Measurements from ENCODE around the gene ST6GALNAC3.

The ST6GALNAC3 gene

GRCh38 chr1:76170084-76170483, 95.5 kb downstream of the ST6GALNAC3 start:
- Histone ChIP-seq H3K27me3 (ENCODE audit: insufficient read depth, low read depth) (no peaks in the 10 kb centered on the region), H3K36me3 (ENCODE audit: insufficient read depth) (no peaks in the 10 kb centered on the region)
- no peak for TF ChIP-seq CTCF (conservative IDR thresholded peaks at IDR 0.05; ENCODE audit: low read depth, low read length)

GRCh38 chr1:76170513-76170912, 96.0 kb downstream of the ST6GALNAC3 start:
- H2AFZ ChIP-seq (ENCODE audit: low read depth): peak overlapping the region; percentile 34; the same call in 1 of the 2 replicates
- no peak overlapping the region; the same call in 1 of the 2 replicates for H3K9ac ChIP-seq
- peak overlapping the region; percentile 71 for H3K4me2 ChIP-seq
- no peaks in the 10 kb centered on the region for H3K36me3 ChIP-seq (ENCODE audit: insufficient read depth)
- no peaks in the 10 kb centered on the region for H3K79me2 ChIP-seq (ENCODE audit: insufficient read depth, low read depth)
- no peak overlapping the region for H3K4me3 ChIP-seq (IDR thresholded peaks at IDR 0.05; ENCODE audit: insufficient read depth, low read depth, low read length)
- H3K27me3 ChIP-seq (ENCODE audit: insufficient read depth, low read depth): no peaks in the 10 kb centered on the region
- no peaks in the 10 kb centered on the region for H4K20me1 ChIP-seq (ENCODE audit: insufficient read depth)
- H3K4me1 ChIP-seq (ENCODE audit: low read depth, poor library complexity, severe bottlenecking): peaks cover 54% of the 10 kb centered on the region
- no peak for TF ChIP-seq CTCF (conservative IDR thresholded peaks at IDR 0.05; ENCODE audit: low read depth, low read length)
- H3K27ac ChIP-seq: peak overlapping the region; percentile 75

More at GRCh38 chr1:76170084-76170483, 95.5 kb downstream of the ST6GALNAC3 start:
- Histone ChIP-seq H3K79me2 (ENCODE audit: insufficient read depth, low read depth) (no peaks in the 10 kb centered on the region), H2AFZ (ENCODE audit: low read depth) (peak overlapping the region; percentile 34; the same call in 1 of the 2 replicates), H3K9ac (no peak overlapping the region; the same call in 1 of the 2 replicates), H3K27ac (peak overlapping the region; percentile 75), H3K4me3 (IDR thresholded peaks at IDR 0.05; ENCODE audit: insufficient read depth, low read depth, low read length) (no peak overlapping the region), H3K4me2 (peak overlapping the region; percentile 71), H4K20me1 (ENCODE audit: insufficient read depth) (no peaks in the 10 kb centered on the region), H3K4me1 (ENCODE audit: low read depth, poor library complexity, severe bottlenecking) (peaks cover 49% of the 10 kb centered on the region)

- H4K20me1 ChIP-seq (ENCODE audit: insufficient read depth): no peaks in the 10 kb centered on the region
- no peak overlapping the region for H3K9ac ChIP-seq
- H3K4me3 ChIP-seq (IDR thresholded peaks at IDR 0.05; ENCODE audit: insufficient read depth, low read depth, low read length): no peak overlapping the region
- peak overlapping the region; percentile 68; the same call in 1 of the 2 replicates for H3K4me2 ChIP-seq
- peak overlapping the region; percentile 49 for H3K27ac ChIP-seq
- no peak for TF ChIP-seq CTCF (conservative IDR thresholded peaks at IDR 0.05; ENCODE audit: low read depth, low read length)
- no peaks in the 10 kb centered on the region for H3K79me2 ChIP-seq (ENCODE audit: insufficient read depth, low read depth)
- H3K4me1 ChIP-seq (ENCODE audit: low read depth, poor library complexity, severe bottlenecking): peaks cover 41% of the 10 kb centered on the region
- no peaks in the 10 kb centered on the region for H3K36me3 ChIP-seq (ENCODE audit: insufficient read depth)
- no peaks in the 10 kb centered on the region for H3K27me3 ChIP-seq (ENCODE audit: insufficient read depth, low read depth)
- peak overlapping the region; percentile 14; the same call in 1 of the 2 replicates for H2AFZ ChIP-seq (ENCODE audit: low read depth)
Measured at GRCh38 chr1:76176000-76176399, 101.5 kb downstream of the ST6GALNAC3 start.

- no peak for TF ChIP-seq CTCF (conservative IDR thresholded peaks at IDR 0.05; ENCODE audit: low read depth, low read length)
- Histone ChIP-seq H3K79me2 (ENCODE audit: insufficient read depth, low read depth) (no peaks in the 10 kb centered on the region), H3K9ac (no peak overlapping the region), H3K4me1 (ENCODE audit: low read depth, poor library complexity, severe bottlenecking) (peaks cover 27% of the 10 kb centered on the region), H3K4me2 (no peak overlapping the region), H3K27me3 (ENCODE audit: insufficient read depth, low read depth) (no peaks in the 10 kb centered on the region), H2AFZ (ENCODE audit: low read depth) (no peak overlapping the region), H4K20me1 (ENCODE audit: insufficient read depth) (no peaks in the 10 kb centered on the region), H3K4me3 (IDR thresholded peaks at IDR 0.05; ENCODE audit: insufficient read depth, low read depth, low read length) (no peak overlapping the region), H3K36me3 (ENCODE audit: insufficient read depth) (no peaks in the 10 kb centered on the region), H3K27ac (no peak overlapping the region)
Measured at GRCh38 chr1:76177615-76178014, 103.1 kb downstream of the ST6GALNAC3 start.

Data from KMS-11 (cell line).